Activated CD8-positive, alpha-beta memory T cell treated with anti-CD3 and anti-CD28 coated beads, Interleukin-2, amount 50 U/mL, for 48 hours (primary cell): ENCODE results near the gene TRAF3.
A peak's percentile ranks its signal among the peaks of the same experiment; 100 is the strongest.

Experiments
- DNase-seq: peaks from one replicate; pipeline ENCODE4 v3.0.0-alpha.2; 2020

Gene TRAF3

DNA sequence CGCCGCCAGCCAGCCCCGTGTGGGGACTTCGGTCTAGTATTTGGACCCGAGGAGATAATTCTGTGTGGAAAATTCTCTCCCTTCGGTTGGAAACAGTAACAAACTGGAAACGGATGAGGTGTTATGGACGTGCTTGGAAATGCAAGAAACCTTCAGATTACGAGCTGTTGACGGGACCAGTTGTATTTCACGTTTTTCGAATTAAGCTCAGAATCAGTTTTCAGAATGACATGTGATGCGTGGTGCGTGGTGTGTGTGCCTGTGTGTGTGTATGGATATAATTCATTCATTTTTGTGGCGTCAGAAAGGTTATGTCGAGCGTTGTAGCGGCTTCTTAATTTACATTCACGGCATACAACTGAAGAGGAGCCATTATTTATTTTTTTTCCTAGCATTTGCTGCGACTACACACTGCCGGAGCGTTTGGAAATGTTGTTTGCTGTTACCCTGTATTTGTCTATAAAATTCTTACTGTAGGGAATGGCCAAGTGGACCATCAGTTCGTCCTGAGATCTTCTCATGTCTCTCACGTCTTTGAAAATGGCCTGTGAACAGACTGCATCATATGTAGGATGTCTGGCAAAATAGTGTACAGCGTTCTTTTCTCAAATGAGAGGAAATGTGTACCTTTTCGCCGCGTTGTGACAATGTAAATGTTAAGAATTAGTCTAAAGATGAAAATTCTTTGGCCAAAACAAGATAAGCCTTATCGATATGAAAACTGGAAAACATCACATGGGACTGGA, 1.3 kb downstream of the TRAF3 start:
- no peak for DNase-seq

- DNase-seq, result no peak
Observed at GRCh38 chr14:102779084-102779462, 1.8 kb downstream of the TRAF3 start.

GRCh38 chr14:102779574-102780315, 2.5 kb downstream of the TRAF3 start:
- DNase-seq, result no peak

GRCh38 chr14:102781063-102781462, 3.8 kb downstream of the TRAF3 start:
- DNase-seq, result no peak

DNA sequence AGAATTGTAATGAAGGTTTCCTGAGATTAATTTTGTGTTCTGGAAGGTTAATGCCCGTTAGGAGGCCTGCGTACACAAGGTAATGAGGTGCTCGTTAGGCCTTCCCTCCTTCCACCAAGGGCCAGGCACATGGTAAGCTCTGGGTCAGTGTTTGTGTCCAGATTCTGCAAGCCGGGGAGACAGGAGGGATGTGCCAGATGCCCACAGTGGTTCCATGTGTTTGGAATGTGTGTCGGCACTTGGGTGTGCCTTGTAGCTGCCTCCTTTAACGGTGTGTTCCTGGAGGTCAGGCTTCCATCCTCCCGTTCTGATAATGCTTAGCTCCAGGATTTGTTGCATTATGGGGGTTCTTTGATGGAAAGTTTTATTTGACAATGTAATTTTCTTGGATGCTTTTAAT, 5.7 kb downstream of the TRAF3 start:
- DNase-seq, result no peak

GRCh38 chr14:102784892-102785594, 7.8 kb downstream of the TRAF3 start:
- no peak for DNase-seq

DNA sequence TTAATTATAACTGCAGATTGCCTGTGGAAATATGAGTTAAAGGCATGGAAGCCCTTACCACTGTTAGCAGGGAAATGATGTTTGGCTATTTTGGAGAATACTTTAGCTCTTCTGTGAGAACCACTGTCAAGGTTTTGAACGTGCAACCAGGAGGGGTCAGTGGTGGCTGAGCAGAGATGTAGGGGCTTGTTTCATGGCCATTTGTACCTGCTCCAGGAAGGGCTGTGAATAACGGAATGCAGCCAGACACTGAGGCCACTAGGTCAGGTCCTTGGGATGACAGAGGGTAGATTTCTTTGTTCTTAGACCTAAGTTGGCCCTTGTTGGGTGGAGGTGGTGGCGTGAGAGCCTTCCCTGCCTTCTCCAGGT, 8.3 kb downstream of the TRAF3 start:
- DNase-seq, result no peak

- DNase-seq, result no peak
Observed at GRCh38 chr14:102786768-102787167, 9.5 kb downstream of the TRAF3 start.

GRCh38 chr14:102789349-102789748, 12.1 kb downstream of the TRAF3 start:
- no peak for DNase-seq

GRCh38 chr14:102793531-102794328, 16.5 kb downstream of the TRAF3 start:
- DNase-seq, result no peak

DNA sequence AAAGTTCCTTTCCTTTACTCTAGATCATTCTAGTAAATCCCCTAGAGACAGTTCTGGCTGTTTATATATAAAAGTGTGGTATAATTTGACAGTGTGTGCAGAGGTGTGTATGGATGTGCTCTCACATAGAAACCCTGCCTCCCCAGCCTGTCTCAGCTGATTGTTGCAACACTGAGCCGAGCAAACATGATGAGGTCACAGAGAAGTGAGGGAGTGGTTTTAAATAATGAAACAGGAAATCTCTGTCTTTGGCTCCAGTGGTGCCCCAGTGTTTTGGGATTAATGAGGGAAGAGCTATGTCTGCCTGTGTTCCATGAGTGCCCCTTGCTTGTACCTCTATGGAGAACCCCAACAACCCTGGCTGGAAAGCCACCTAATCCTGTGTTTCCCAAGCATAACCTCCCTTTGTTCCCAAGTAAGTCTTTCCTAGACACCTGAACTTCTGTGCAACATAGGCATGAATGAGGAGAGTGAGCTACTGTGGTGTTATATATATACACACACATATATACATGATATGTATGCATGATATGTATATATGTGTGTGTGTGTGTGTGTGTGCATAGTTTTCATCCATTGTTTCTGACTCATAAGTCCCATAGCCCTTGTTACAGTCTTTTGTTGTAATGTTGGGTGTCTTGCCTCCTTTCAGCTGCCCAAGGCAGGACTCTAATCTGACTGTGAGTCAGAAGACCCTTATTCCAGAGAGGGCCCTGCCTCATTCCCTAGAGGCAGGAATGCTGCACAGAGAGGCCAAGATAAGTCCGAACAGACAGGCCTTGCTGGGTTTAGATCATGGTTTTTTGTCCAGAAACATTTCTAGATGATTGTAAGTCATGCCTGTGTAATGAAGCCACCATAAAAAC, 18.0 kb downstream of the TRAF3 start:
- DNase-seq, result no peak

GRCh38 chr14:102796661-102797190, 19.5 kb downstream of the TRAF3 start:
- no peak for DNase-seq

GRCh38 chr14:102798926-102799325, 21.7 kb downstream of the TRAF3 start:
- DNase-seq, result no peak

GRCh38 chr14:102799684-102800562, 22.7 kb downstream of the TRAF3 start:
- DNase-seq, result no peak

DNA sequence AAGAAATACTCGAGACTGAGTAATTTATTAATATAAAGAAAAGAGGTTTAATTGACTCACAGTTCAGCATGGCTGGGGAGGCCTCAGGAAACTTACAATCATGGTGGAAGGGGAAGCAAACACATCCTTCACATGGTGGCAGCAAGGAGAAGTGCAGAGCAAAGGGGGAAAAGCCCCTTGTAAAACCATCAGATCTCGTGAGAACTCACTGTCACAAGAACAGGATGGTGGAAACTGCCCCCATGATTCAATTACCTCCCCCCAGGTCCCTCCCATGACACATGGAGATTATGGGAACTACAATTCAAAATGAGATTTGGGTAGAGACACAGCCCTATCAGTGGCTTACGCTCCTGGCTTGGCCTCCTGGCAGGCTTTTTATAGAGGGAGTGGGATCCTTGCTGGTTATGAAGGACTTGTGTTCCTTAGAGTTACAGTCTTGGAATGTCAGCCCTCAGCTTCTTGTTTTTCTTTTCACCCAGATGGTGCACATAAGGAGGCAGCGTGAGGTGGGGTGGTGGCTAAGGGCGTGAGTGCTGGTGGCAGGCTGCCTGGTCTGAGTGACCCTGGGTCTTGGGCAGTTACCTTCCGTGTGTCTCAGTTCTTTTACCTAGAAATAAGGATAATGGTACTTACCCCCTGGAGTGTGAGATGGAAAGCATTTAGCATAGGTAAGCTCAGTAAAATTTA, 25.7 kb downstream of the TRAF3 start:
- DNase-seq, result no peak

DNA sequence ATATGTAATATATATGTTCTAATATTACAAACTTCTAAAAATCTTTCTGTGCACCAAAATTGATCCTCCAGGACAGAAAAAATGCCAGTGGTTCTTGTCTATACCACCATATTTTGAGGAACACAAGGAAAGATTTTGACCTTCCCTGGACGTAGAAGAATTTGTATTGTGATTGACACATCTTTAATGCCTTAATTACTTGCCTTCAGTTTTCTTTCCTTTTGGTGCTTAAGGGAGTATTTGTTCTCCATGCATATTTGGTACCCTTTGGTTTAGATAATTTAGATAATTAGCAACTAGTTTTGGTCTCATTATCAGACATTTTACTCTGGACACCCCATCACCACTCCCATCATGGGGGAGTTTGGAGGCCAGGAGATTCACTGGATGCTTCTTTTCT, 27.6 kb downstream of the TRAF3 start:
- DNase-seq, result no peak

- DNase-seq, result peak; percentile 79
Observed at GRCh38 chr14:102805371-102805891, 28.2 kb downstream of the TRAF3 start.

- peak; percentile 59 for DNase-seq
Observed at GRCh38 chr14:102805941-102806340, 28.7 kb downstream of the TRAF3 start.

- DNase-seq, result peak; percentile 55
Observed at GRCh38 chr14:102806447-102806846, 29.2 kb downstream of the TRAF3 start.

DNA sequence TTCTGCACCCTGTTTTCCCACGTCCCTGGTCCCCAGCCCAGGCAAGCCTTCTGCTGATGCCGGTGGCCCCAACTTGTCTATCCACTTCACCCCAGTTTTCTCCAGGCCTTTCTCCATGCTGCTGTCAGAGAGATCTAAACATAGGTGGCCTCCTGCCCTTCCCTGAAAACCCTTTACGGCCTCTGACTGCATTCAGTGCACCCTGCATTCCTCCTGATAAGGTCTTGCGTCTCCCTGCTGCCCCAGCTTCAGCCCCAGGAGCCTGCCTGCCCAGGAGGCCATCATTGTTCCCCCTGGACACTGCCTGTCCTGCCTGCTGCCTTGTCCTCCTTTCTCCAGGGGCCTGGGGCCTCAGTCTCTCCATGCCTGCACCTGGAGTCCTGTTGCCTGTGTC, 29.8 kb downstream of the TRAF3 start:
- DNase-seq, result peak; percentile 50
